ENCODE data around the gene FDXR.

GRCh38 chr17:74864297-74864865 lies 8.4 kb downstream of the FDXR start:
- no peak for TF ChIP-seq CTCF (IDR thresholded peaks at IDR 0.05)
- TF ChIP-seq POLR2A (IDR thresholded peaks at IDR 0.05), result no peak
- TF ChIP-seq EP300 (IDR thresholded peaks at IDR 0.05), result no peak
- TF ChIP-seq POLR2AphosphoS5 (IDR thresholded peaks at IDR 0.05), result no peak
